GM21390 (cell line): ENCODE results near the gene PPP1CA.

Experiments
- ATAC-seq: cut with Tn5 transposase; IDR thresholded peaks from one replicate; pipeline ENCODE4 v1.9.1; 2021; ENCODE audit not compliant: unreplicated experiment

The PPP1CA gene

GRCh38 chr11:67370351-67371076 is 31.1 kb downstream of the PPP1CA start:
- no peak for ATAC-seq

- no peak for ATAC-seq
Observed at GRCh38 chr11:67369801-67370284, 31.8 kb downstream of the PPP1CA start.

- ATAC-seq, result no peak
Observed at GRCh38 chr11:67369275-67369674, 32.4 kb downstream of the PPP1CA start.

GRCh38 chr11:67368621-67369020 is 33.0 kb downstream of the PPP1CA start:
- ATAC-seq, result no peak

- no peak for ATAC-seq
Observed at GRCh38 chr11:67367761-67368227, 33.9 kb downstream of the PPP1CA start.

GRCh38 chr11:67366961-67367760 is 34.5 kb downstream of the PPP1CA start:
- no peak for ATAC-seq

GRCh38 chr11:67366546-67366945 is 35.1 kb downstream of the PPP1CA start:
- ATAC-seq, result no peak

- ATAC-seq, result no peak
Observed at GRCh38 chr11:67365736-67366444, 35.8 kb downstream of the PPP1CA start.

GRCh38 chr11:67364783-67365722 is 36.6 kb downstream of the PPP1CA start:
- ATAC-seq, result no peak

GRCh38 chr11:67364169-67364568 is 37.5 kb downstream of the PPP1CA start:
- no peak for ATAC-seq

- ATAC-seq, result no peak
Observed at GRCh38 chr11:67357831-67358670, 43.6 kb downstream of the PPP1CA start.

- ATAC-seq, result no peak
Observed at GRCh38 chr11:67356864-67357561, 44.6 kb downstream of the PPP1CA start.

GRCh38 chr11:67356387-67356863 is 45.2 kb downstream of the PPP1CA start:
- no peak for ATAC-seq

GRCh38 chr11:67355794-67356386 is 45.8 kb downstream of the PPP1CA start:
- ATAC-seq, result no peak

- ATAC-seq, result no peak
Observed at GRCh38 chr11:67355023-67355793, 46.5 kb downstream of the PPP1CA start.

GRCh38 chr11:67354075-67355022 is 47.3 kb downstream of the PPP1CA start:
- ATAC-seq, result no peak
